Measurements from ENCODE around the gene CACNA1H. TPM values are rescaled to one million over a fixed set of nuclear protein-coding genes. Genes with fewer than 3 reads are reported as not detected.

The CACNA1H gene
- total RNA-seq, 6 experiments from 2014 or later, result 0.56 to 14.0 (median 5.0) TPM

GRCh38 chr16:1218061-1218929 is 65.4 kb downstream of the CACNA1H start:
- WGBS (ENCODE audit: insufficient coverage, low coverage, low lambda C conversion rate, missing lambda C conversion rate), result 88% methylated on average over 13 of the region's 49 CpGs
- Histone ChIP-seq H3K4me1 (no peaks in the 10 kb centered on the region), H3K36me3 (no peaks in the 10 kb centered on the region), H3K27me3 (no peaks in the 10 kb centered on the region), H3K9me3 (no peaks in the 10 kb centered on the region), H3K4me3 (no peak overlapping the region), H3K27ac (no peak overlapping the region)
- DNase-seq (no peak), ATAC-seq (no peak)
- TF ChIP-seq POLR2A (IDR thresholded peaks at IDR 0.05) (no peak), CTCF (IDR thresholded peaks at IDR 0.05) (no peak)
- intact Hi-C loops (cut with DNase I), result no loop called here

- ATAC-seq, result no peak
- no peak for DNase-seq
- no CpG with 5 or more reads among the region's 24 CpGs for WGBS (ENCODE audit: insufficient coverage, low coverage, low lambda C conversion rate, missing lambda C conversion rate)
- Histone ChIP-seq H3K36me3 (no peaks in the 10 kb centered on the region), H3K27me3 (no peaks in the 10 kb centered on the region), H3K4me1 (no peaks in the 10 kb centered on the region), H3K27ac (no peak overlapping the region), H3K4me3 (no peak overlapping the region), H3K9me3 (no peaks in the 10 kb centered on the region)
- intact Hi-C loops (cut with DNase I), result no loop called here
- no peak for TF ChIP-seq POLR2A (IDR thresholded peaks at IDR 0.05)
- TF ChIP-seq CTCF (IDR thresholded peaks at IDR 0.05), result no peak
These were observed 66.2 kb downstream of the CACNA1H start for GRCh38 chr16:1218930-1219611.

GRCh38 chr16:1220098-1220728 is 67.3 kb downstream of the CACNA1H start:
- intact Hi-C loops (cut with DNase I), result no loop called here
- H3K27me3 ChIP-seq, result no peaks in the 10 kb centered on the region
- no peaks in the 10 kb centered on the region for H3K9me3 ChIP-seq
- no peak overlapping the region for H3K4me3 ChIP-seq
- H3K4me1 ChIP-seq, result peaks cover 0 to 4% (median 1%) of the 10 kb centered on the region in 4 donors
- DNase-seq (no peak), ATAC-seq (no peak)
- no peak overlapping the region for H3K27ac ChIP-seq
- TF ChIP-seq CTCF (IDR thresholded peaks at IDR 0.05) (no peak), POLR2A (IDR thresholded peaks at IDR 0.05) (no peak)
- no peaks in the 10 kb centered on the region for H3K36me3 ChIP-seq
- no CpG with 5 or more reads among the region's 55 CpGs for WGBS (ENCODE audit: insufficient coverage, low coverage, low lambda C conversion rate, missing lambda C conversion rate)

GRCh38 chr16:1220841-1221627 is 68.1 kb downstream of the CACNA1H start:
- TF ChIP-seq CTCF (IDR thresholded peaks at IDR 0.05) (no peak), POLR2A (IDR thresholded peaks at IDR 0.05) (no peak)
- H3K9me3 ChIP-seq, result no peaks in the 10 kb centered on the region
- no peak for DNase-seq
- intact Hi-C loops (cut with DNase I), result no loop called here
- no peaks in the 10 kb centered on the region for H3K36me3 ChIP-seq
- ATAC-seq, result no peak
- H3K27ac ChIP-seq, result no peak overlapping the region
- H3K4me1 ChIP-seq, result peaks cover 0 to 10% (median 4%) of the 10 kb centered on the region in 4 donors
- H3K4me3 ChIP-seq, result no peak overlapping the region
- WGBS (ENCODE audit: insufficient coverage, low coverage, low lambda C conversion rate, missing lambda C conversion rate), result 87% methylated on average over 7 of the region's 48 CpGs
- H3K27me3 ChIP-seq, result no peaks in the 10 kb centered on the region

Measured in right lobe of liver (tissue), 6 donors.